Panc1 (cell line): ENCODE results near the gene SUGP1. TPM values are rescaled to one million over a fixed set of nuclear protein-coding genes. Genes with fewer than 3 reads are reported as not detected.

Source experiments
- ATAC-seq: fragments of 200-7000 bp; cut with Tn5 transposase; 2 replicates; pipeline ENCODE4 v1.9.1; 2020; ENCODE audit warnings: mild to moderate bottlenecking, moderate library complexity
- BruUV-seq: library from RNA; stranded (reverse); fragments of 400-500 nt; replicated peaks from 2 replicates; lab custom pipeline; 2021; lab: Mats Ljungman, UMichigan
- CTCF ChIA-PET: fragments of 300-600 bp; sonication (Branson Sonifier 250); formaldehyde crosslinking; loops from one replicate; lab custom pipeline; 2022; ENCODE audit warnings: antibody characterized with exemption; lab: Charles Lee
- POLR2A ChIA-PET: fragments of 300-600 bp; sonication (Branson Sonifier 250); formaldehyde crosslinking; loops from one replicate; lab custom pipeline; 2022; ENCODE audit warnings: antibody characterized with exemption; lab: Charles Lee
- DNase-seq: peaks from one replicate; pipeline ENCODE4 v3.0.0-alpha.2; 2010; ENCODE audit warnings: low read depth, low spot score
- H3K27ac ChIP-seq: 2 replicates; pipeline ENCODE4 v1.5.1; 2011; ENCODE audit warnings: mild to moderate bottlenecking, low read length, inconsistent platforms
- H3K27me3 ChIP-seq: fragments of 200-500 bp; sonication (Bioruptor generic); 2 replicates; pipeline ENCODE4 v1.6.0; 2014; ENCODE audit warnings: low read length, inconsistent platforms; ENCODE audit not compliant: control insufficient read depth, insufficient read depth
- H3K36me3 ChIP-seq: fragments of 200-500 bp; sonication (Bioruptor generic); 2 replicates; pipeline ENCODE4 v1.5.1; 2014; ENCODE audit warnings: inconsistent platforms, mild to moderate bottlenecking, low read length, moderate library complexity; ENCODE audit not compliant: control insufficient read depth, insufficient read depth
- H3K4me1 ChIP-seq: 2 replicates; pipeline ENCODE4 v1.5.1; 2011; ENCODE audit warnings: inconsistent platforms, mild to moderate bottlenecking, low read length, moderate library complexity; ENCODE audit not compliant: control insufficient read depth, insufficient read depth
- H3K4me3 ChIP-seq, 2 experiments: 2 replicates each; pipeline ENCODE4 v1.5.1; 2011 to 2012; ENCODE audit warnings: low read depth in 2 of 2, low read length in 2 of 2, mild to moderate bottlenecking in 2 of 2, inconsistent platforms in 1 of 2, moderate library complexity in 1 of 2
- H3K9me3 ChIP-seq: fragments of 200-500 bp; sonication (Bioruptor generic); 2 replicates; pipeline ENCODE4 v1.5.1; 2014; ENCODE audit warnings: low read depth, mild to moderate bottlenecking, inconsistent platforms, low read length, moderate library complexity; ENCODE audit not compliant: control insufficient read depth, insufficient read depth
- POLR2AphosphoS5 ChIP-seq: IDR thresholded peaks from 2 replicates; pipeline ENCODE4 v1.6.1; 2012; ENCODE audit warnings: mild to moderate bottlenecking, low read depth, low read length, moderate library complexity
- SIN3A ChIP-seq: IDR thresholded peaks from 2 replicates; pipeline ENCODE4 v1.6.1; 2012; ENCODE audit warnings: low read depth, mild to moderate bottlenecking, low read length, moderate library complexity, borderline replicate concordance; ENCODE audit not compliant: insufficient read depth
- TCF7L2 ChIP-seq: IDR thresholded peaks from 2 replicates; pipeline ENCODE4 v1.6.1; 2011; ENCODE audit warnings: mild to moderate bottlenecking, low read depth, low read length, inconsistent platforms
- in situ Hi-C: cut with HindIII; loops from 2 replicates; pipeline ENCODE4 v1.10.0; 2016; ENCODE audit warnings: low sequenced_read_pairs, low pct_unique_long_range_greater_than_20kb
- intact Hi-C: fragments of 100-400 bp; cut with micrococcal nuclease; formaldehyde crosslinking; loops from one replicate; pipeline ENCODE4 v1.10.0; 2022; ENCODE audit not compliant: unreplicated experiment
- total RNA-seq: library from RNA; stranded (reverse); gene quantifications from one replicate; pipeline ENCODE4 v1.2.1, GENCODE V29; 2021; ENCODE audit not compliant: unreplicated experiment
- TF ChIP-seq, protein P1 (sequence below), 2 experiments: IDR thresholded peaks; 2 replicates each; pipeline ENCODE4 v1.6.1; 2011 to 2012; ENCODE audit warnings: low read depth in 2 of 2, control low read depth in 1 of 2, low read length in 1 of 2, mild to moderate bottlenecking in 1 of 2, moderate library complexity in 1 of 2; ENCODE audit not compliant: insufficient read depth in 1 of 2
- TF ChIP-seq, protein P2 (sequence below): fragments of 450-650 bp; IDR thresholded peaks from 2 replicates; pipeline ENCODE4 v1.5.1; 2017; ENCODE audit warnings: mild to moderate bottlenecking

The SUGP1 gene
- total RNA-seq, 1 experiment from 2014 or later = 41.5 TPM

DNA sequence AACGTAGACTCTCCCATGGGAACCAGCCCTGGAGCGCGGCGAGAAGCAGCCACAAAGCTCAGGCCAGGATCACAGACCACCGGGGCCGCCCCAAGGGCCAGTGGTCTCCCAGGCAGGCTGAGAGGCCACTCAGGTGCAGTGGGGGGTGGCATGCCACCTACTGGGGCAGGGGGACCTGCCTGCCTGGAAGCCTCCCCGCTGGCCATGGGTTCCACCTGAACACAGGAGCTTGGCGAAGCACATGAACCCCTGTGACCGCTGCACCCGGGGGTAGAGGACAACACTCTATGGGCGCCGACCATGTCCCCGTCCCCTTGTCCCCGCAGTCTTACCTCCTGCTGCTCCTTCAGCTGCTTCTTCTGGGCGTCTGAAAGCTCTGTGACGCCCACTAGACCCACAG, 40.5 kb downstream of the SUGP1 start:
- BruUV-seq = no TSS peak
- TF ChIP-seq POLR2AphosphoS5 = no peak
- TF ChIP-seq, protein P1, sequence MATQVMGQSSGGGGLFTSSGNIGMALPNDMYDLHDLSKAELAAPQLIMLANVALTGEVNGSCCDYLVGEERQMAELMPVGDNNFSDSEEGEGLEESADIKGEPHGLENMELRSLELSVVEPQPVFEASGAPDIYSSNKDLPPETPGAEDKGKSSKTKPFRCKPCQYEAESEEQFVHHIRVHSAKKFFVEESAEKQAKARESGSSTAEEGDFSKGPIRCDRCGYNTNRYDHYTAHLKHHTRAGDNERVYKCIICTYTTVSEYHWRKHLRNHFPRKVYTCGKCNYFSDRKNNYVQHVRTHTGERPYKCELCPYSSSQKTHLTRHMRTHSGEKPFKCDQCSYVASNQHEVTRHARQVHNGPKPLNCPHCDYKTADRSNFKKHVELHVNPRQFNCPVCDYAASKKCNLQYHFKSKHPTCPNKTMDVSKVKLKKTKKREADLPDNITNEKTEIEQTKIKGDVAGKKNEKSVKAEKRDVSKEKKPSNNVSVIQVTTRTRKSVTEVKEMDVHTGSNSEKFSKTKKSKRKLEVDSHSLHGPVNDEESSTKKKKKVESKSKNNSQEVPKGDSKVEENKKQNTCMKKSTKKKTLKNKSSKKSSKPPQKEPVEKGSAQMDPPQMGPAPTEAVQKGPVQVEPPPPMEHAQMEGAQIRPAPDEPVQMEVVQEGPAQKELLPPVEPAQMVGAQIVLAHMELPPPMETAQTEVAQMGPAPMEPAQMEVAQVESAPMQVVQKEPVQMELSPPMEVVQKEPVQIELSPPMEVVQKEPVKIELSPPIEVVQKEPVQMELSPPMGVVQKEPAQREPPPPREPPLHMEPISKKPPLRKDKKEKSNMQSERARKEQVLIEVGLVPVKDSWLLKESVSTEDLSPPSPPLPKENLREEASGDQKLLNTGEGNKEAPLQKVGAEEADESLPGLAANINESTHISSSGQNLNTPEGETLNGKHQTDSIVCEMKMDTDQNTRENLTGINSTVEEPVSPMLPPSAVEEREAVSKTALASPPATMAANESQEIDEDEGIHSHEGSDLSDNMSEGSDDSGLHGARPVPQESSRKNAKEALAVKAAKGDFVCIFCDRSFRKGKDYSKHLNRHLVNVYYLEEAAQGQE (IDR thresholded peaks at IDR 0.05; ENCODE audit: insufficient read depth in 1 of 2, low read depth in 2 of 2, low read length in 1 of 2) = no peak
- no peak for TF ChIP-seq SIN3A
- no peak for TF ChIP-seq TCF7L2
- TF ChIP-seq, protein P2, sequence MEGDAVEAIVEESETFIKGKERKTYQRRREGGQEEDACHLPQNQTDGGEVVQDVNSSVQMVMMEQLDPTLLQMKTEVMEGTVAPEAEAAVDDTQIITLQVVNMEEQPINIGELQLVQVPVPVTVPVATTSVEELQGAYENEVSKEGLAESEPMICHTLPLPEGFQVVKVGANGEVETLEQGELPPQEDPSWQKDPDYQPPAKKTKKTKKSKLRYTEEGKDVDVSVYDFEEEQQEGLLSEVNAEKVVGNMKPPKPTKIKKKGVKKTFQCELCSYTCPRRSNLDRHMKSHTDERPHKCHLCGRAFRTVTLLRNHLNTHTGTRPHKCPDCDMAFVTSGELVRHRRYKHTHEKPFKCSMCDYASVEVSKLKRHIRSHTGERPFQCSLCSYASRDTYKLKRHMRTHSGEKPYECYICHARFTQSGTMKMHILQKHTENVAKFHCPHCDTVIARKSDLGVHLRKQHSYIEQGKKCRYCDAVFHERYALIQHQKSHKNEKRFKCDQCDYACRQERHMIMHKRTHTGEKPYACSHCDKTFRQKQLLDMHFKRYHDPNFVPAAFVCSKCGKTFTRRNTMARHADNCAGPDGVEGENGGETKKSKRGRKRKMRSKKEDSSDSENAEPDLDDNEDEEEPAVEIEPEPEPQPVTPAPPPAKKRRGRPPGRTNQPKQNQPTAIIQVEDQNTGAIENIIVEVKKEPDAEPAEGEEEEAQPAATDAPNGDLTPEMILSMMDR = no peak
- Histone ChIP-seq H3K27ac (no peak overlapping the region), H3K4me1 (no peaks in the 10 kb centered on the region), H3K9me3 (no peaks in the 10 kb centered on the region), H3K4me3 (no peak overlapping the region), H3K36me3 (no peaks in the 10 kb centered on the region), H3K27me3 (no peaks in the 10 kb centered on the region)
- ChIA-PET CTCF (no interaction called here), POLR2A (no interaction called here)
- in situ Hi-C loops (no loop called here), intact Hi-C loops (no loop called here)
- ATAC-seq = no peak
- no peak for DNase-seq

DNA sequence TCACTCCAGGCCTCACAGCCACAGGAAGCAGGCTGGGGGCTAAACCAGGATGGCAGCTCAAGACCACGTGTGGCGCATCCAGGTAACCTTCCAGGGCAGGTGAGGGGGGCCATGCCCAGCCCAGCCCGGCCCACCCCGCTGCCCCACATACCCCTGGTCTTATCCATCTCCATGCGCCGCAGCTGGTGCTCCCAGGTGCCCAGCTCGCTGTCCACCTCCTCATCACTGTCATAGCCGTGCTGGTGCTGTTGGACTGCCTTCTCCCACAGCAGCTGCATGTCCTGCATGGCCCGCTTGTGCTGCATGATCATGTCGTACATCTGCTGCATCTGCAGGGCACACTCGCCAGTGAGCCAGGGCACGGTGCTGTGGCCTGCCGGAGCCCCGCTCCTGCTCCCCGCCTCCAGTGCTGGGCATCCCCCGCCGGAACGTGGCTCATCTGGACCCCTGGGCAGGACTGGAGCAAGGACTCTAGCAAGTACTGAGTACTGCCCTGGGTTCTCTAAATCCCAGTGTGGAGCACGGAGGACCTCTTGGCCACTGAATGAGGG, 41.2 kb downstream of the SUGP1 start:
- in situ Hi-C loops (no loop called here), intact Hi-C loops (no loop called here)
- H3K4me1 ChIP-seq = no peaks in the 10 kb centered on the region
- H3K4me3 ChIP-seq = no peak overlapping the region
- ATAC-seq (no peak), DNase-seq (no peak)
- H3K27me3 ChIP-seq = no peaks in the 10 kb centered on the region
- H3K36me3 ChIP-seq = no peaks in the 10 kb centered on the region
- BruUV-seq = no TSS peak
- CTCF ChIA-PET = interaction anchor here (0.6 kb wide), 1 partner anchor 1026 kb away, joined by 4 read pairs; no protein-coding TSS in a partner anchor
- no peaks in the 10 kb centered on the region for H3K9me3 ChIP-seq
- no peak overlapping the region for H3K27ac ChIP-seq
- TF ChIP-seq POLR2AphosphoS5 = no peak
- TF ChIP-seq, protein P1 (IDR thresholded peaks at IDR 0.05; ENCODE audit: insufficient read depth in 1 of 2, low read depth in 2 of 2, low read length in 1 of 2) = no peak
- no peak for TF ChIP-seq SIN3A
- no peak for TF ChIP-seq TCF7L2
- TF ChIP-seq, protein P2 = no peak
- POLR2A ChIA-PET = no interaction called here
